Measurements from ENCODE around the gene GABPB1.

The GABPB1 gene

DNA sequence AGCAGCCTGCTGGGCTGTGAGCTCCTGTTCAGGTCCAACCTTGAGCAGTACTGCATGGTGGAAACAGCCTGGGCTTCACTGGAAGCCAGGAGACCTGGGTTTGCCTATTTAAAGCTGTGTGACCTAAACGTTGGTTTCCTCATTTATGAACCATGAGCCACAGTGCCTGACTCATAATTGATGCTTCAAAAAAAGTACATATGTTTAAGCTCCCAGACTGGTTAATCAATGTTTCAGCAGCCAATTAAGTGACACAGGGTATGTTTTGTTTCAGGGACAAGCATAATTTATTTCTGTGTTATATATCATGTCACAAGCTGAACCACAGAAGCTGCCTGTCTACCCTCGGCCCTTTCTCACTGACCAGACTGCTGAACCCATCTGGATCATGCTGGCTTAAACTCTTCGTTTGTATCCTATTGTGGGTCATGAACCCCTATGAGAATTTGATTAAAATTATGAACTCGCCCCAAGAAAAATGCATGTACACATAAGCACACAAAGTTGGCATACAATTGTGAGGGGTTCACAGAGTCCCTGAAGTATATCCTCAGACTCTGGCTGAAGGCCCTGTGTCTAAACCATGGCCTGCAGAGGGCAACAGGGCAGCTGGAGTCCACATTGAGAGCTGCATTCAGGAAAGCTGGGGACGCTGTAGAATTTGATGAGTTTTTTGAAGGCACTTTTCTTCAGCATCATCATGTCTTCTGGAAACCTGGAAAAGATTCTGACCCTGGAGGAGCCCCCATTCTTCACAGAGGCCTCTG lies 113.1 kb downstream of the GABPB1 start:
- peak; percentile 80 for DNase-seq (ENCODE audit: low spot score)

DNA sequence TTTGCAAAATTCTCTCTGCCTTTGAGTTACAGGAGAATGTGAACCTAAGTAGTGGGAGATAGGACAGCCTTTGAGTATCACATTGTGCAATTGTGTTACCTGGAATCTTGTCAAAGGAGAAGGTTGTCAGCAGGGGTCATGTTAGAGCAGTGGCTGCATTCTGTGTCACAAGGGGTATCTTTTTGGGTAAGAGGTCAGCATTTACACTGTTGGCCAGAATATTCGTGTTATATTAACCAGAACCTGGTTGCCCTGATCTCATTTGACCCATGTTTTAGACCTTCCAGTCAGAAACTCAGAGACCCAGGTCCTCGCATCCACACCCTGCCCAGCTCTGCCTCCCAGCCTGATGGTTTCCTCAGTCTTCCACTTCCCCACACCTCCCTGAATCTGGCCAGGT lies 116.7 kb downstream of the GABPB1 start:
- DNase-seq (ENCODE audit: low spot score) = no peak

DNA sequence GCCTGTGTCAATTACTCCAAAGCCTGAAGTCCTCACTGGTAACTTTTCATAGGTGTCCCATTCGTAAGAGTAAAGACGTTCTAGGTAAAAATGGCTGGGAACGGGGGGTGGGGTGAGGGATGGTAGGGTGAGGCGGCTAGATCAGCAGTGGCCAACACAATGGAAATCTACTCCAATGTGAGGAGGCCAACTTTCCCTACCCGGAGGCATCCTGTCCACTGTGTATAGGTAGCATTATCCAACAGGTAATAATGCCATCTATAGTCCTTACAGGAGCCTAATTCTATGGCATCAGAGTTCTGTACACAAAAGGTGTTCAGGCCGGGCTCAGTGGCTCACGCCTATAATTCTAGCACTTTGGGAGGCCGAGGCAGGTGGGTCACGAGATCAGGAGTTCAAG lies 118.6 kb downstream of the GABPB1 start:
- no peak for DNase-seq (ENCODE audit: low spot score)

DNA sequence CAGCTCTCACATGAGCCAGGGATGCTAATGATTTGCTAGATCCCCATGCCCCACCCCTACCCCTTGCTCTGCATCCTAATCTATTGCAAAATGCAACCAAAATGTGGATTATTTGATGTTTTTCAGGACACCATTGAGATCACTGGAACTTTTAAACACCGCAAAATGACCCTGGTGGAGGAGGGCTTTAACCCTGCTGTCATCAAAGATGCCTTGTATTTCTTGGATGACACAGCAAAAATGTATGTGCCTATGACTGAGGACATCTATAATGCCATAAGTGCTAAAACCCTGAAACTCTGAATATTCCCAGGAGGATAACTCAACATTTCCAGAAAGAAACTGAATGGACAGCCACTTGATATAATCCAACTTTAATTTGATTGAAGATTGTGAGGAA lies 119.2 kb downstream of the GABPB1 start:
- DNase-seq (ENCODE audit: low spot score) = no peak

DNA sequence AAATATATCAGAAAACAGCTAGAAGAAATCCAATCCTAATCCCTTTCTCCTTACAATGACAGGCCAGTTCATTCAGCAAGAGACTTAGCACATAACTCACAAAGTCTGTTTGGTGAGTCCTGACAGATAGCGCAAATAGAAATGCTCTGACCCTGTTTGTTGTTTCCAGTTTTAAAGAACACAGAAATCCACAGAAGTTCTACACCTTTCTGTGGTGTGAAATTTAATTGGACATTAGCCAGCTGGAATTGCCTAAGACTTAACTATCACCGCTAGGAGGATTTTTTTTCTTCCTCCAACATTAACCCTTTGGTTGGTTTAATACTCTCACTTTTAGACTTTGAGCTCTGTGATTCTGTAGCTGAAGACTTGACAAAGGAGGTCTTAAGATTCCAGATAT lies 120.2 kb downstream of the GABPB1 start:
- no peak for DNase-seq (ENCODE audit: low spot score)

DNA sequence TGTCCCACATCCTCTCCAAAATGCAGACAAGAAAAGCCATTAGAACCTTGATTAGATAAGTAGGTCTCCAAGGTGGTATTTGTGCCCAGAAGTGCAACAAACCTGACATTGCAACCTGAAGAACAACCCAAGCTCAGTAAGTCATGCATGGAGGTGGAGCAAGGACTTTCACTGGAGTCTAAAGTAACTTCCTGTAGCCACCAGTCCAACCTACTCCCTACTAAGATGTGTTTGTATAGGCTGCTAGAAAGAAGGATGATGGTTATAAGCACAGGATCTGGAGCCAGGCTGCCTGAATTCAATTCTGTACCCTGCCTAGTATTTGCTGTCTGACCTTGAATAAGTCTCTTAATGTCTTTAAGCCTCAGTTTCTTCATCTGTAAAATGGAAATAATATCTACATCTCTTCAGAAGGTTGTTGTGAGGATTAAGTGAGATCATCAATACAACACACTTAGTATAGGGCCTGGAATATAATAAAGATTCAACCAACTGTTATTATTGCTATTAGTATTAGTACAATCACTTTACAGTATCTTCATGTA lies 121.7 kb downstream of the GABPB1 start:
- DNase-seq (ENCODE audit: low spot score) = no peak

DNA sequence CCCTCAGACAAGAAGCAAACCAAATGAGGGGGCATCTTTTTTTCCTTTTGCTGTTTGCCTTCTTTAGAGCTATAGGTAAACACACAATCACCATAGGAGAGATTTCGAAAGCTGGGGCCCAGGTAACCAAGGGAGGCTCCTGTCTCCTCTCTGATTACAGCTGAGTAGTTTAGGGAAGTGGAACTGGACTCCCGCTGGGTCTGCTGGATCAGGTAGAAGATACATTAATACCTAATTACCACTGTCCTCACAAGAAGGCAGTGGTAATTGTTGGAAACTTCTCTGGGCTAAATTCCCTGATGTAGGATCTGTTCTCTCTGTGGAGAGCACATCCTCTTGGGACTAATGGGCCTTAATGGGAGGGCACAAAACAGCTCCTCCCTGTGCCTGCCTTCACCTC lies 122.2 kb downstream of the GABPB1 start:
- DNase-seq (ENCODE audit: low spot score) = no peak

DNA sequence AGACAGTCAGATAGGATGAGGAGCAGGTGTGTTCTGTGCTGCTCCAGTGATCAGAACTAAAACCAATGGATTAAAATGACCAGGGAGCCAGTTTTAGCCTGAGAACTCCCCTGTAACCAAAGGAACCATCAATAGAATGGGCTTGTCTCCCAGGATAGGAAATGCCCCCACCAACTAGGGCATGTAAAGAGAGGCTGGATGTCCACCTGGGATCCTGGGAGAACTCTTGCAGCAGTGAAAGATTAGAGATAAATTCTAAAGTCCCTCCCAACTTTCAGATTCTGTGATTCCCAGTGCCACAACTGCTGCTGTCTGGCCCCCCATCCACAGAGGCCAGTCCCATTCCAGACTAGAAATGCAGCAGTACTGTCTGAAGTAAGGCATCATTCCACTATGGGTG lies 123.2 kb downstream of the GABPB1 start:
- DNase-seq (ENCODE audit: low spot score) = no peak

DNA sequence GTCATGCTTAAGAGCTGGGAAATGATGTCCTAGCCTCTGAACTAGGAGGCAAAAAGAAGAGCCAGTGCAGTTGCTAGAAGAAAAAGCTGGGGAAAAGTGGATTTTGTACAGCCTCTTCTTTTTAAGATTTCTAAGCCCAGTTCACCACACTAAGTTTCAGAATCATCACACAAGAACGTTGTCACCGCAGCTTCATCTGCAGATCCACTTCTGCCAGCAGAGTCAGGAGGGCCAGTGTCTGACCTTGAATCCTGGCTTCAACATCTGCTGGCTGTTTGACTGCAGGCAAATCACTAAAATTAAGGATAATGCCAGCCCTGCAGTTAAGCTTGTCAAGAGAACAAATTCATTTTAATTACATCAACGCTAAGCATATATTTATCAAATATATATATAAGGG lies 125.7 kb downstream of the GABPB1 start:
- DNase-seq (ENCODE audit: low spot score) = no peak

DNA sequence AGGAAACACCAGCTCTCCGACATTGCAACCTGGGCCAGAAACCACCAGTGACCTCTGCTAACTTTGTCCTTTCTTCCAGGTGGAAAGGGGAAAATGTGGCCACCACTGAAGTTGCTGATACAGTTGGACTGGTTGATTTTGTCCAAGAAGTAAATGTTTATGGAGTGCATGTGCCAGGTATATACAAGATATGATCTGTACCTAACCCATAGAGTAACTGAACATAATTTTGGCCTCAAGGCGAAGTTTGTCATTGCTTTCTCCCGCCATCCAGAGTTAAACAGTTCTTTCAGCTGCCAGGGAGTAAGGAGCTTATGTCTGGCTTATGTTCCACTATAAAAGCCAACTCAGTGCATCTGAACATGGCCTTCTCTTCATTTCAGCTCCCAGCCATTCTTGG lies 126.1 kb downstream of the GABPB1 start:
- DNase-seq (ENCODE audit: low spot score) = no peak

DNA sequence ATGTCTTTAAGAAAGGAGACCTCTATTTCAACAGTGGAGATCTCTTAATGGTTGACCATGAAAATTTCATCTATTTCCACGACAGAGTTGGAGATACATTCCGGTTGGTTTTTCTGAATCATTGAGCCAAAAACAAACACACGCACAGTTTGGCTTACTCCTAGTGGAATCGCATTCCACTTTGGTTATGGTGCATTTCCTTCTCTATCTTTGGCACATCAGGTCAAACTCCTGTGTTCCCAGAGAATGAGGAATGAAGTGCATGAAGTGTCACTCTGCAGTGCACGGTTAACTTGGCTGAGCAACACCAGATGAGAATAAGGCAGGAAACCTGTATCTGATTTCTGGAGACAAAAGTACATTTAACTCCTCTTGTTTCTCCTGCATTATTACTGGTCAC lies 127.9 kb downstream of the GABPB1 start:
- DNase-seq (ENCODE audit: low spot score) = peak; percentile 85

DNA sequence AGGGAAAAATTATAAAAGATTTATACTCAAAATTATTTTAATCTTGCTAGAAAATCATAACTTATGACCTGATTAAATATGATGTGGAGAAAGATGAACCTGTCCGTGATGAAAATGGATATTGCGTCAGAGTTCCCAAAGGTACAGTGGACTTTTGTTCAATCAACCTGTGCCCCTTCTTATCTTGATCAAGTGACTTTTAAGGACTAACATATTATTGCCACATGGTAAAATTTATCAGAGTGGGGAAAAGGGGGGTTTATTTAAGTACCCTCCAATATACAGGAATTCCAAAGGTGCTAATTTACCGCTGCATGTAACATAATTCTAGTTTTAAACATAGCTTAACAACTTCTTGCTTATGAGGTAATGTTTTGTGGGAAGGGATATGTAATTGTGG lies 129.1 kb downstream of the GABPB1 start:
- no peak for DNase-seq (ENCODE audit: low spot score)
